ENCODE data around the gene STK32C. TPM values are rescaled to one million over a fixed set of nuclear protein-coding genes. Genes with fewer than 3 reads are reported as not detected.

Gene STK32C
- total RNA-seq, 1 donor from 2014 or later = 9.9 TPM

GRCh38 chr10:132204781-132205473 is 102.8 kb downstream of the STK32C start:
- Mint-ChIP-seq H3K4me1 (no peaks in the 10 kb centered on the region), H3K27me3 (ENCODE audit: low read depth) (no peaks in the 10 kb centered on the region), H3K36me3 (no peaks in the 10 kb centered on the region), H3K27ac (no peak overlapping the region), H3K9me3 (no peaks in the 10 kb centered on the region), H3K4me3 (no peak overlapping the region)
- no peak for DNase-seq (ENCODE audit: low spot score in 2 of 2, unreplicated experiment in 2 of 2)
- TF ChIP-seq, protein P1, sequence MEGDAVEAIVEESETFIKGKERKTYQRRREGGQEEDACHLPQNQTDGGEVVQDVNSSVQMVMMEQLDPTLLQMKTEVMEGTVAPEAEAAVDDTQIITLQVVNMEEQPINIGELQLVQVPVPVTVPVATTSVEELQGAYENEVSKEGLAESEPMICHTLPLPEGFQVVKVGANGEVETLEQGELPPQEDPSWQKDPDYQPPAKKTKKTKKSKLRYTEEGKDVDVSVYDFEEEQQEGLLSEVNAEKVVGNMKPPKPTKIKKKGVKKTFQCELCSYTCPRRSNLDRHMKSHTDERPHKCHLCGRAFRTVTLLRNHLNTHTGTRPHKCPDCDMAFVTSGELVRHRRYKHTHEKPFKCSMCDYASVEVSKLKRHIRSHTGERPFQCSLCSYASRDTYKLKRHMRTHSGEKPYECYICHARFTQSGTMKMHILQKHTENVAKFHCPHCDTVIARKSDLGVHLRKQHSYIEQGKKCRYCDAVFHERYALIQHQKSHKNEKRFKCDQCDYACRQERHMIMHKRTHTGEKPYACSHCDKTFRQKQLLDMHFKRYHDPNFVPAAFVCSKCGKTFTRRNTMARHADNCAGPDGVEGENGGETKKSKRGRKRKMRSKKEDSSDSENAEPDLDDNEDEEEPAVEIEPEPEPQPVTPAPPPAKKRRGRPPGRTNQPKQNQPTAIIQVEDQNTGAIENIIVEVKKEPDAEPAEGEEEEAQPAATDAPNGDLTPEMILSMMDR (IDR thresholded peaks at IDR 0.05; ENCODE audit: unreplicated experiment) = no peak

- TF ChIP-seq, protein P1 (IDR thresholded peaks at IDR 0.05; ENCODE audit: unreplicated experiment) = no peak
- Mint-ChIP-seq H3K9me3 (no peaks in the 10 kb centered on the region), H3K4me1 (no peaks in the 10 kb centered on the region)
Observed at GRCh38 chr10:132204078-132204780, 103.5 kb downstream of the STK32C start.

GRCh38 chr10:132203256-132204077 is 104.3 kb downstream of the STK32C start:
- Mint-ChIP-seq H3K4me1 (no peaks in the 10 kb centered on the region), H3K9me3 (no peaks in the 10 kb centered on the region), H3K27ac (no peak overlapping the region), H3K4me3 (no peak overlapping the region), H3K36me3 (no peaks in the 10 kb centered on the region), H3K27me3 (ENCODE audit: low read depth) (no peaks in the 10 kb centered on the region)
- TF ChIP-seq, protein P1 (IDR thresholded peaks at IDR 0.05; ENCODE audit: unreplicated experiment) = no peak
- no peak for DNase-seq (ENCODE audit: low spot score in 2 of 2, unreplicated experiment in 2 of 2)

More at GRCh38 chr10:132204078-132204780, 103.5 kb downstream of the STK32C start:
- Mint-ChIP-seq H3K4me3 (no peak overlapping the region), H3K27me3 (ENCODE audit: low read depth) (no peaks in the 10 kb centered on the region), H3K27ac (no peak overlapping the region), H3K36me3 (no peaks in the 10 kb centered on the region)
- DNase-seq (ENCODE audit: low spot score in 2 of 2, unreplicated experiment in 2 of 2) = no peak

DNA sequence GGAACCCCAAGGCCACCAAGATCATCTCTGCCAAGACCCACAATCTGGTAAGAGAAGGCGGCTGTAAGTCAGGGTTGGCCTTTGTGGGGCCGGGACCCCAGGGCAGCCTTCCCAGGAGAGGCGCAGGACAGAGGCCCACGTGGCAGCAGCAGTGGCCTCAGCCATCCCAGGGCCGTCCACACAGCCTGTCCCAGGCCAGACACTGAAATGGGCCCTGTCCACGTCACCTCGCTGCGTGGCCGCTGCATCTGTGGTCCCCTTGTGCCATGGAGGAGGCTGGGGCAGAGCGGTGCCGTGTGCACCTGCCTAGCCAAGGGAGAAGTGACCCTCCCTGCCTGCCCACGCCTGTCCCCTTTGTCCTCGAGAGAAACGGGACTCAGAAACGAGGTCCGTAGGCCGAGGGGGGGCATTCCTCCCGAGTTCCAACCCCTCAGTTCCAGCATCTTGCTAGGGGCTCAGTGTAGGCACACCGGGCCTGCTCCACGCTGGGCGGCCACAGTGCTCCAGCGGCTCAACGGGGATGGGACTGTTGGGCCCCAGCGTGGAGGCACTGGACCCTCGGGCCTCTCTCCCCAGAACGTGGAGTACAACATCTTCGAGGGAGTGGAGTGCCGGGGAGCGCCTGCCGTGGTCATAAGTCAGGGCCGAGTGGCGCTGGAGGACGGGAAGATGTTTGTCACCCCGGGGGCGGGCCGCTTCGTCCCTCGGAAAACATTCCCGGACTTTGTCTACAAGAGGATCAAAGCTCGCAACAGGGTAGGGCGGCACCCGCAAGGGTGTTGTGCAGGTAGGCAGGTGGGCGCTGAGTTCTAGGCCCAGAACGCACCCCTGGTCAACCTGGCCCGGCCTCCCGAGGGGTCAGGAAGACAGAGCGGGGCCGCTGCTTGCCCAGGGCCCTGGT is 105.4 kb downstream of the STK32C start:
- TF ChIP-seq, protein P1 (IDR thresholded peaks at IDR 0.05; ENCODE audit: unreplicated experiment) = no peak
- no peaks in the 10 kb centered on the region for H3K27me3 Mint-ChIP-seq (ENCODE audit: low read depth)
- H3K27ac Mint-ChIP-seq = no peak overlapping the region
- H3K4me3 Mint-ChIP-seq = no peak overlapping the region
- no peaks in the 10 kb centered on the region for H3K4me1 Mint-ChIP-seq
- H3K9me3 Mint-ChIP-seq = no peaks in the 10 kb centered on the region
- DNase-seq (ENCODE audit: low spot score in 2 of 2, unreplicated experiment in 2 of 2) = no peak
- H3K36me3 Mint-ChIP-seq = no peaks in the 10 kb centered on the region

All from mesothelial cell of epicardium (in vitro differentiated cells).